OCI-LY7 (cell line): Measurements from ENCODE around the gene NGEF. TPM values are rescaled to one million over a fixed set of nuclear protein-coding genes. Genes with fewer than 3 reads are reported as not detected.

Experiments used
- BruUV-seq: library from RNA; stranded (reverse); fragments of 400-500 nt; replicated peaks from 2 replicates; lab custom pipeline; 2021; lab: Mats Ljungman, UMichigan
- CTCF ChIA-PET: fragments of 300-600 bp; sonication (Branson Sonifier 250); formaldehyde crosslinking; loops from one replicate; lab custom pipeline; 2022; ENCODE audit warnings: antibody characterized with exemption; ENCODE audit not compliant: unreplicated experiment; lab: Charles Lee
- POLR2A ChIA-PET: fragments of 300-600 bp; sonication (Branson Sonifier 250); formaldehyde crosslinking; loops from one replicate; lab custom pipeline; 2022; ENCODE audit warnings: antibody characterized with exemption; lab: Charles Lee
- DNase-seq: peaks from one replicate; pipeline ENCODE4 v3.0.0-alpha.2; 2015; ENCODE audit warnings: low spot score
- H2AFZ ChIP-seq: fragments of 200-600 bp; sonication (generic), shearing (Covaris generic); 2 replicates; pipeline ENCODE4 v1.6.1; 2014; ENCODE audit warnings: mild to moderate bottlenecking, antibody characterized with exemption, low read length, moderate library complexity
- H3K27ac ChIP-seq: fragments of 200-600 bp; sonication (generic); 2 replicates; pipeline ENCODE4 v1.5.1; 2014; ENCODE audit warnings: mixed run types, low read depth, mild to moderate bottlenecking, moderate library complexity, low read length, inconsistent platforms; ENCODE audit not compliant: poor library complexity, severe bottlenecking
- H3K36me3 ChIP-seq: fragments of 200-600 bp; sonication (generic); 2 replicates; pipeline ENCODE4 v1.6.1; 2014; ENCODE audit warnings: mild to moderate bottlenecking, antibody characterized with exemption, low read length, moderate library complexity, mixed read lengths; ENCODE audit not compliant: insufficient read depth
- H3K4me1 ChIP-seq: fragments of 200-600 bp; sonication (generic); 2 replicates; pipeline ENCODE4 v1.5.1; 2014; ENCODE audit warnings: mild to moderate bottlenecking, low read length; ENCODE audit not compliant: insufficient read depth, poor library complexity, severe bottlenecking
- H3K4me2 ChIP-seq: fragments of 200-600 bp; sonication (generic); 2 replicates; pipeline ENCODE4 v1.6.1; 2014; ENCODE audit warnings: mild to moderate bottlenecking, low read length
- H3K4me3 ChIP-seq: fragments of 200-600 bp; sonication (generic); 2 replicates; pipeline ENCODE4 v1.5.1; 2014; ENCODE audit warnings: mild to moderate bottlenecking, low read depth, low read length; ENCODE audit not compliant: poor library complexity, severe bottlenecking
- H3K79me2 ChIP-seq: fragments of 200-600 bp; sonication (generic); 2 replicates; pipeline ENCODE4 v1.6.1; 2016; ENCODE audit warnings: low read depth, mild to moderate bottlenecking, low read length, moderate library complexity, mixed read lengths; ENCODE audit not compliant: insufficient read depth
- H3K9me2 ChIP-seq: fragments of 200-600 bp; sonication (generic); 2 replicates; pipeline ENCODE4 v1.6.1; 2016; ENCODE audit warnings: mild to moderate bottlenecking, low read length, mixed read lengths; ENCODE audit not compliant: insufficient read depth
- H3K9me3 ChIP-seq: fragments of 200-600 bp; sonication (generic); 2 replicates; pipeline ENCODE4 v1.6.1; 2014; ENCODE audit warnings: mild to moderate bottlenecking, mixed run types, low read length, mixed read lengths
- H4K20me1 ChIP-seq: fragments of 200-600 bp; sonication (generic); 2 replicates; pipeline ENCODE4 v1.6.1; 2014; ENCODE audit warnings: mild to moderate bottlenecking, antibody characterized with exemption, low read length, moderate library complexity, mixed read lengths; ENCODE audit not compliant: insufficient read depth
- EZH2phosphoT487 ChIP-seq: fragments of 200-600 bp; sonication (generic); IDR thresholded peaks from 2 replicates; pipeline ENCODE4 v1.6.1; 2018; ENCODE audit warnings: low read depth, borderline replicate concordance, mild to moderate bottlenecking, mixed run types, antibody characterized with exemption, low read length, moderate library complexity, mixed read lengths
- intact Hi-C: fragments of 100-400 bp; cut with micrococcal nuclease; formaldehyde crosslinking; loops from one replicate; pipeline ENCODE4 v1.10.0; 2022; ENCODE audit not compliant: unreplicated experiment
- total RNA-seq, 2 experiments: library from RNA; depleted of rRNA in 1 of 2; stranded (reverse); fragments of >200 nt in 1 of 2; shearing (Covaris generic) in 1 of 2; gene quantifications; 2 replicates each; pipeline ENCODE4 v1.2.3, GENCODE V29; 2014 to 2022
- TF ChIP-seq, protein P1 (sequence below): fragments of 200-600 bp; sonication (generic); conservative IDR thresholded peaks from 2 replicates; pipeline ENCODE4 v1.5.1; 2014; ENCODE audit warnings: mild to moderate bottlenecking, antibody characterized with exemption, low read length, moderate library complexity, mixed read lengths

NGEF gene
- total RNA-seq, 2 experiments from 2014 or later = 0.82 TPM; not detected in 1

DNA sequence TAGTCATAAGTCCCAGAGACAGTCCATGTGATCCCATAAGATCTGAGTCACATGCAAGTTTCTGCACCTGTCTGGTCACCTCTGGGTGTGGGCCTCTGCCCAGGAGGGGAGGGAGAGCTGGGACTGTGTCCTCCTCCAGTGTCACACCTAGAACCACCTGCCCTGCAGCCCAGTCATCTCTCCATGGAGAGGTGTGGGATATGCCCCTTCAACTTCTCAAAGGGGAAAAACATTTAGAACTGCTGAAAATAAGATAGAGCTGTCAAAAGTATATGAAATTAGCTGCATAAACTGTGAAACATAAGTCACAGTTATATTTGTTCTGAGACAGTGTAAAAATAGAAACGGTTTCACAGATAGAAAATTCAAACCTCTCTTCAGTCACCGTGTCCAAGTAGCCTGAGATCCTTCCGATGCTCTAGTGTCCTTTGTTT is 55.4 kb downstream of the NGEF start:
- ChIA-PET POLR2A (interaction anchor here (1.0 to 1.3 kb wide), 6 partner anchors 9 to 174 kb away, joined by 3 to 4 read pairs (median 3); no protein-coding TSS in a partner anchor), CTCF (no interaction called here)
- TF ChIP-seq, protein P1, sequence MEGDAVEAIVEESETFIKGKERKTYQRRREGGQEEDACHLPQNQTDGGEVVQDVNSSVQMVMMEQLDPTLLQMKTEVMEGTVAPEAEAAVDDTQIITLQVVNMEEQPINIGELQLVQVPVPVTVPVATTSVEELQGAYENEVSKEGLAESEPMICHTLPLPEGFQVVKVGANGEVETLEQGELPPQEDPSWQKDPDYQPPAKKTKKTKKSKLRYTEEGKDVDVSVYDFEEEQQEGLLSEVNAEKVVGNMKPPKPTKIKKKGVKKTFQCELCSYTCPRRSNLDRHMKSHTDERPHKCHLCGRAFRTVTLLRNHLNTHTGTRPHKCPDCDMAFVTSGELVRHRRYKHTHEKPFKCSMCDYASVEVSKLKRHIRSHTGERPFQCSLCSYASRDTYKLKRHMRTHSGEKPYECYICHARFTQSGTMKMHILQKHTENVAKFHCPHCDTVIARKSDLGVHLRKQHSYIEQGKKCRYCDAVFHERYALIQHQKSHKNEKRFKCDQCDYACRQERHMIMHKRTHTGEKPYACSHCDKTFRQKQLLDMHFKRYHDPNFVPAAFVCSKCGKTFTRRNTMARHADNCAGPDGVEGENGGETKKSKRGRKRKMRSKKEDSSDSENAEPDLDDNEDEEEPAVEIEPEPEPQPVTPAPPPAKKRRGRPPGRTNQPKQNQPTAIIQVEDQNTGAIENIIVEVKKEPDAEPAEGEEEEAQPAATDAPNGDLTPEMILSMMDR = no peak
- peak overlapping the region; percentile 58; the same call in 1 of the 2 replicates for H2AFZ ChIP-seq
- no peaks in the 10 kb centered on the region; the same call in 1 of the 2 replicates for H3K9me3 ChIP-seq
- peak overlapping the region; percentile 47 for H3K4me2 ChIP-seq
- no peaks in the 10 kb centered on the region for H3K79me2 ChIP-seq
- no TSS peak for BruUV-seq
- no peaks in the 10 kb centered on the region for H3K9me2 ChIP-seq
- DNase-seq = peak; percentile 26
- intact Hi-C loops = no loop called here
- H4K20me1 ChIP-seq = no peaks in the 10 kb centered on the region
- peak overlapping the region; percentile 16 for H3K27ac ChIP-seq
- H3K4me1 ChIP-seq = peaks cover 47% of the 10 kb centered on the region
- H3K4me3 ChIP-seq = no peak overlapping the region
- no peaks in the 10 kb centered on the region for H3K36me3 ChIP-seq

DNA sequence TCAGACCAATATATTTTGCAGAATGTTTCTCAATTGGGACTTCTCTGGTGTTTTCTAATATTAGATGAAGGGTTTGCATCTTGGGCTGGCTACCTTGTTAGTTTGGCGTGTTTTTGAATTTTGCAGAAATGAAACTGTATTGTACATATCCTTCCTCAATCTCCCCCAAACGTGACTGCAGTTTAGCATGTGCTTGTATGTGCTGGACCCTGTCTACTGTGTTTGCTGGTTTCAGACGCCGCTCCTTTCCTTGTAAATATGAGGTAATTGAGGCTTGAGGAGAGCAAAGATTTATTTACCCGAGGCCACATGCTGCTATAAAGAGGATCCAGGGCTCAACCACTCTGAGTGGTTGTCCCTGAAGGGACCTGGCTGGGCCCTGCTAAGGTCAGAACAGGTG is 57.2 kb downstream of the NGEF start:
- H3K9me2 ChIP-seq = no peaks in the 10 kb centered on the region
- peak overlapping the region; percentile 66 for H3K4me2 ChIP-seq
- H3K9me3 ChIP-seq = no peaks in the 10 kb centered on the region
- BruUV-seq = no TSS peak
- TF ChIP-seq, protein P1 = no peak
- TF ChIP-seq EZH2phosphoT487 = no peak
- peak overlapping the region; percentile 9 for H3K4me3 ChIP-seq
- peak overlapping the region; percentile 74 for H3K27ac ChIP-seq
- no peaks in the 10 kb centered on the region for H3K36me3 ChIP-seq
- peaks cover 47% of the 10 kb centered on the region for H3K4me1 ChIP-seq
- CTCF ChIA-PET = no interaction called here
- peak; percentile 81 for DNase-seq
- no peaks in the 10 kb centered on the region for H3K79me2 ChIP-seq
- intact Hi-C loops = no loop called here
- H2AFZ ChIP-seq = peak overlapping the region; percentile 96
- POLR2A ChIA-PET = interaction anchor here (0.6 to 0.8 kb wide), 2 partner anchors 10 to 530 kb away, joined by 3 to 5 read pairs; no protein-coding TSS in a partner anchor
- H4K20me1 ChIP-seq = no peaks in the 10 kb centered on the region

DNA sequence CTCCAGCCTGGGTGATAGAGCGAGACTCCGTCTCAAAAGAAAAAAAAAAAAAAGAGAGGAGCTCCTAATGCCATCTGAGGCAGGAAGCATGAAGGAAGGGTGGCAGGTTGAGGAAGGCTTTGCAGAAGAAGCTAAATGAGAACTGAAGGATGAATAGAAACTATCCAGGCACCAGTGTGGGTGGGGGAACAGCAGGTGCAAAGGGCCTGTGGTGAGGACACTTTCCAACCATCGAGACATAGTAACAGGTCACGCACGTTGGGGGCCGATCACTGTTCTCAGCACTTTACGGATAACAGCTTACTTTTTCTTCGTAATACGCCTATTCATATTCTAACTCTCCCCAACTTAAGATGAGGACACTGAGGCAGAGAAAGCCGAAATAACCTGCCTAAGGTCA is 58.4 kb downstream of the NGEF start:
- peaks cover 47% of the 10 kb centered on the region for H3K4me1 ChIP-seq
- TF ChIP-seq EZH2phosphoT487 = no peak
- TF ChIP-seq, protein P1 = no peak
- no peak overlapping the region for H3K27ac ChIP-seq
- no TSS peak for BruUV-seq
- no peak overlapping the region; the same call in 1 of the 2 replicates for H2AFZ ChIP-seq
- intact Hi-C loops = no loop called here
- no peaks in the 10 kb centered on the region for H3K79me2 ChIP-seq
- H3K4me2 ChIP-seq = no peak overlapping the region
- POLR2A ChIA-PET = interaction anchor here (0.5 to 1.0 kb wide), 2 partner anchors 8 to 271 kb away, joined by 3 to 4 read pairs; no protein-coding TSS in a partner anchor
- no peaks in the 10 kb centered on the region for H3K9me2 ChIP-seq
- H3K4me3 ChIP-seq = no peak overlapping the region
- no peaks in the 10 kb centered on the region for H4K20me1 ChIP-seq
- CTCF ChIA-PET = interaction anchor here (0.7 kb wide), 1 partner anchor 464 kb away, joined by 4 read pairs; no protein-coding TSS in a partner anchor
- DNase-seq = no peak
- no peaks in the 10 kb centered on the region for H3K36me3 ChIP-seq
- H3K9me3 ChIP-seq = no peaks in the 10 kb centered on the region
